ENCODE results near the gene UGT1A7. TPM values are rescaled to one million over a fixed set of nuclear protein-coding genes. Genes with fewer than 3 reads are reported as not detected.

Gene UGT1A7
- total RNA-seq, 6 experiments from 2014 or later = 1.3 to 6.9 (median 4.6) TPM

DNA sequence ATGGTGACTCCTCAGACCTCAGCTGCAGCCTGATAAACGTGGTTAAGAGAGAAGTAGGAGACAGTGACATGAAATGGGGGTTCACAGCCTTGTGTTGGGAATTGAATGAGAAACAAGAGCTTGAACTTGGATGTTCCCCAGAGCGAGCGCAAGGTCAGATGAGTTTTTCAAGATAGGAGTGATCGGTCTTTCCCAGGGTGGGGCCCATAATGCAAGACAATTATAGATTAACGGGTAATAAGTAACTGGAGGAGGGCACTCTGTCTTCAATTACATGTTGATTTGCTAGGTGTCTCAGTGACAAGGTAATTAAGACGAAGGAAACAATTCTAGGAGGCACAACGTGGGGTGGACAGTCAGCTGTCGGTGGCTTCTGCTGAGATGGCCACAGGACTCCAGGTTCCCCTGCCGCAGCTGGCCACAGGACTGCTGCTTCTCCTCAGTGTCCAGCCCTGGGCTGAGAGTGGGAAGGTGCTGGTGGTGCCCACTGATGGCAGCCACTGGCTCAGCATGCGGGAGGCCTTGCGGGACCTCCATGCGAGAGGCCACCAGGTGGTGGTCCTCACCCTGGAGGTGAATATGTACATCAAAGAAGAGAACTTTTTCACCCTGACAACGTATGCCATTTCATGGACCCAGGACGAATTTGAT is 31.0 kb downstream of the UGT1A7 start, which contains the start of gene UGT1A5:
TSS of gene UGT1A5 (plus strand) at position 297 of the 651 bp plus-strand sequence. CDS start at position 382, 85 bp downstream.
- intact Hi-C loops (cut with DNase I) = no loop called here

DNA sequence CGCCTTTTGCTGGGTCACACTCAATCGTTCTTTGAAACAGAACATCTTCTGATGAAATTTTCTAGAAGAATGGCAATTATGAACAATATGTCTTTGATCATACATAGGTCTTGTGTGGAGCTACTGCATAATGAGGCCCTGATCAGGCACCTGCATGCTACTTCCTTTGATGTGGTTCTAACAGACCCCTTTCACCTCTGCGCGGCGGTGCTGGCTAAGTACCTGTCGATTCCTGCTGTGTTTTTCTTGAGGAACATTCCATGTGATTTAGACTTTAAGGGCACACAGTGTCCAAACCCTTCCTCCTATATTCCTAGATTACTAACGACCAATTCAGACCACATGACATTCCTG is 31.5 kb downstream of the UGT1A7 start:
- intact Hi-C loops (cut with DNase I) = no loop called here
- DNase-seq (no peak), ATAC-seq (no peak)
- Histone ChIP-seq H3K4me1 (peaks cover 0 to 87% (median 17%) of the 10 kb centered on the region in 4 donors), H3K9me3 (no peaks in the 10 kb centered on the region), H3K4me3 (no peak overlapping the region), H3K27ac (peak overlapping the region in 1 of 3 donors; percentile 29), H3K27me3 (no peaks in the 10 kb centered on the region), H3K36me3 (peaks cover 0 to 3% (median 0%) of the 10 kb centered on the region in 4 donors)
- WGBS (ENCODE audit: insufficient coverage, low coverage, low lambda C conversion rate, missing lambda C conversion rate) = 68% methylated on average over 5 of the region's 7 CpGs
- TF ChIP-seq, protein P1, sequence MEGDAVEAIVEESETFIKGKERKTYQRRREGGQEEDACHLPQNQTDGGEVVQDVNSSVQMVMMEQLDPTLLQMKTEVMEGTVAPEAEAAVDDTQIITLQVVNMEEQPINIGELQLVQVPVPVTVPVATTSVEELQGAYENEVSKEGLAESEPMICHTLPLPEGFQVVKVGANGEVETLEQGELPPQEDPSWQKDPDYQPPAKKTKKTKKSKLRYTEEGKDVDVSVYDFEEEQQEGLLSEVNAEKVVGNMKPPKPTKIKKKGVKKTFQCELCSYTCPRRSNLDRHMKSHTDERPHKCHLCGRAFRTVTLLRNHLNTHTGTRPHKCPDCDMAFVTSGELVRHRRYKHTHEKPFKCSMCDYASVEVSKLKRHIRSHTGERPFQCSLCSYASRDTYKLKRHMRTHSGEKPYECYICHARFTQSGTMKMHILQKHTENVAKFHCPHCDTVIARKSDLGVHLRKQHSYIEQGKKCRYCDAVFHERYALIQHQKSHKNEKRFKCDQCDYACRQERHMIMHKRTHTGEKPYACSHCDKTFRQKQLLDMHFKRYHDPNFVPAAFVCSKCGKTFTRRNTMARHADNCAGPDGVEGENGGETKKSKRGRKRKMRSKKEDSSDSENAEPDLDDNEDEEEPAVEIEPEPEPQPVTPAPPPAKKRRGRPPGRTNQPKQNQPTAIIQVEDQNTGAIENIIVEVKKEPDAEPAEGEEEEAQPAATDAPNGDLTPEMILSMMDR (IDR thresholded peaks at IDR 0.05) = no peak
- no peak for TF ChIP-seq POLR2A (IDR thresholded peaks at IDR 0.05)

More for the DNA sequence above, 31.0 kb downstream of the UGT1A7 start, which contains the start of gene UGT1A5:
- no peaks in the 10 kb centered on the region for H3K9me3 ChIP-seq
- TF ChIP-seq, protein P1 (IDR thresholded peaks at IDR 0.05) = no peak
- no peak for TF ChIP-seq POLR2A (IDR thresholded peaks at IDR 0.05)
- ATAC-seq = peak in 2 of 4 donors; percentile 5
- H3K36me3 ChIP-seq = peaks cover 0 to 3% (median 0%) of the 10 kb centered on the region in 4 donors
- no peaks in the 10 kb centered on the region for H3K27me3 ChIP-seq
- H3K27ac ChIP-seq = peak within 1 kb of the TSS in 1 of 3 donors; percentile 29
- H3K4me1 ChIP-seq = peaks cover 0 to 87% (median 17%) of the 10 kb centered on the region in 4 donors
- H3K4me3 ChIP-seq = no peak within 1 kb of the TSS
- DNase-seq = no peak
- 58% methylated on average over 9 of the region's 14 CpGs for WGBS (ENCODE audit: insufficient coverage, low coverage, low lambda C conversion rate, missing lambda C conversion rate)

DNA sequence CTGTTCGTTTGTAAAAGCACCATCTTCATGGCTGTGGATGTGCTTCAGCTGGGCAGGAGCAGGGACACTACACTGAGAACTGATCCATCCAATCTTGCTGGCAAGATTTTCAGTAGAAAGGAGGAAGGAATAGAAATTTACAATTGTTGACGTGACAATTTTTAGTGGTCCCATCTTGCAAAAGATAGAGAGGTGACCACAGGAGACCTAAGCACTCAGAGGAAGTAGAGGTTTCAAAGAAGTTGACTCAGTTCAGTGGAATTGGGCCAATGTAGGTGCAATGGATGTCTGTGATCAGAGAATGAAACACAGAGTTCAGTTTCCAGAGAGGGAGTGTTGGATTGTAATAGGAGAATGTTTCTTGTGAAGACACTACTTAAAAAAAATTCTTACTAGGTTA is 32.4 kb downstream of the UGT1A7 start:
- Histone ChIP-seq H3K4me3 (no peak overlapping the region), H3K27ac (no peak overlapping the region), H3K9me3 (no peaks in the 10 kb centered on the region), H3K27me3 (no peaks in the 10 kb centered on the region), H3K4me1 (peaks cover 0 to 79% (median 16%) of the 10 kb centered on the region in 4 donors), H3K36me3 (peaks cover 0 to 3% (median 0%) of the 10 kb centered on the region in 4 donors)
- ATAC-seq (no peak), DNase-seq (no peak)
- intact Hi-C loops (cut with DNase I) = no loop called here
- TF ChIP-seq, protein P1 (IDR thresholded peaks at IDR 0.05) = no peak
- no peak for TF ChIP-seq POLR2A (IDR thresholded peaks at IDR 0.05)
- 60% methylated on average over 2 of the region's 2 CpGs for WGBS (ENCODE audit: insufficient coverage, low coverage, low lambda C conversion rate, missing lambda C conversion rate)

DNA sequence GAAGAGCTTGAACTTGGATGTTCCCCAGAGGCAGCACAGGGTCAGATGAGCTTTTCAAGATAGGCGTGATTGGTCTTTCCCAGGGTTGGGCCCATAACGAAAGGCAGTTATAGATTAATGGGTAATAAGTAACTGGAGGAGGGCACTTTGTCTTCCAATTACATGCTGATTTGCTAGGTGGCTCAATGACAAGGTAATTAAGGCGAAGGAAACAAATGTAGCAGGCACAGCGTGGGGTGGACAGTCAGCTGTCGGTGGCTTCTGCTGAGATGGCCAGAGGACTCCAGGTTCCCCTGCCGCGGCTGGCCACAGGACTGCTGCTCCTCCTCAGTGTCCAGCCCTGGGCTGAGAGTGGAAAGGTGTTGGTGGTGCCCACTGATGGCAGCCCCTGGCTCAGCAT is 36.9 kb downstream of the UGT1A7 start, which contains the start of gene UGT1A4:
TSS of gene UGT1A4 (plus strand) at position 185 of the 400 bp plus-strand sequence. CDS start at position 270, 85 bp downstream.
- Histone ChIP-seq H3K9me3 (no peaks in the 10 kb centered on the region), H3K36me3 (no peaks in the 10 kb centered on the region), H3K4me1 (peaks cover 0 to 37% (median 6%) of the 10 kb centered on the region in 4 donors), H3K4me3 (peak within 1 kb of the TSS; percentile 39 to 76 (median 63)), H3K27me3 (no peaks in the 10 kb centered on the region), H3K27ac (peak within 1 kb of the TSS in 2 of 3 donors; percentile 72 to 91)
- TF ChIP-seq, protein P1 (IDR thresholded peaks at IDR 0.05) = no peak
- peak; percentile 88 for TF ChIP-seq POLR2A (IDR thresholded peaks at IDR 0.05)
- WGBS (ENCODE audit: insufficient coverage, low coverage, low lambda C conversion rate, missing lambda C conversion rate) = 25% methylated on average over 4 of the region's 7 CpGs
- ATAC-seq (peak; percentile 81 to 94 (median 88)), DNase-seq (peak; percentile 56 to 91 (median 88))
- intact Hi-C loops (cut with DNase I) = loop anchor here in 1 of 2 donors (5.0 kb wide), 1 partner anchor 44 kb away; the partner anchor contains the start of gene UGT1A1

All from right lobe of liver (tissue), 6 donors.